SW480 (cell line): ENCODE data around the gene DYNC1LI1.

Source experiments
- DNase-seq: peaks from one replicate; pipeline ENCODE4 v3.0.0-alpha.2; 2016; ENCODE audit warnings: low spot score

The DYNC1LI1 gene

GRCh38 chr3:32570421-32571191 lies at the start of gene DYNC1LI1:
Gene DYNC1LI1, minus strand, starts transcription at chr3:32570858. Its CDS starts 88 bp downstream, at chr3:32570770.
- peak; percentile 90 for DNase-seq

DNA sequence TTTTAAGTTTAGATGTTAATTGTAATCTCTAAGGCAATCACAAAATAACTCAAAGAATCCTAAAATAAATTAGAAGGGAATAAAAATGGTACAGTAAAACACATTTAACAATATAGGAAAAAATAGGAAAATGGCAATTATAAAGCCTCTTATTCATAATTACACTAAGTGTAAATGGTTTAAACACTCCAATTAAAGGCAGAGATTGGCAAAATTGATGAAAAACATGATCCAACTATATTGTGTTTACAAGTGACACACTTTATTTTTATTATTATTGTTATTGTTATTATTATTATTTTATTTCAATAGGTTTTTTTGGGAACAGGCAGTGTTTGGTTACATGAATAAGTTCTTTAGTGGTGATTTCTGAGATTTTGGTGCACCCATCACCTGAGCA lies 48.7 kb upstream of the DYNC1LI1 start:
- no peak for DNase-seq

GRCh38 chr3:32616267-32616962 lies 45.8 kb upstream of the DYNC1LI1 start:
- DNase-seq = no peak

GRCh38 chr3:32614956-32615355 lies 44.3 kb upstream of the DYNC1LI1 start:
- no peak for DNase-seq

- no peak for DNase-seq
Measured at GRCh38 chr3:32613183-32613582, 42.5 kb upstream of the DYNC1LI1 start.

- no peak for DNase-seq
Measured at GRCh38 chr3:32612547-32612946, 41.9 kb upstream of the DYNC1LI1 start.

DNA sequence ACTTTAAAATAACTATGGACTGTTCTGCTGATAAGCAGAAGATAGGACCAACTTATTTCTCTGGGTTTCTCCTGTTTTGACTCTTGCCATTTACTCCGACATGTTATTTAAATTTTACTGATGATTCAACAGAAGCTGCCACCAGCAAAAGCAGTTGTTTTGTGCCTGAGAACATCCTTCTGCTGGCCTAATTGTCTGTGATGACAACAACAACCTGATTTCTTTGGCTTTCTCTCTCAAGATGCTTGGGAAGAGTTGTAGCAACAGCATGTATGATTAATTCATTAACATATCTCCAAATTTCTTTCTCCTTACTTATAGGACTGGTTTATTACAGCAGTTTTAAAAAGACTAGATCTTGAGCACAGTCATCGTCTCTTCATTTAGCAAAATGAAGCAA lies 36.9 kb upstream of the DYNC1LI1 start:
- no peak for DNase-seq

DNA sequence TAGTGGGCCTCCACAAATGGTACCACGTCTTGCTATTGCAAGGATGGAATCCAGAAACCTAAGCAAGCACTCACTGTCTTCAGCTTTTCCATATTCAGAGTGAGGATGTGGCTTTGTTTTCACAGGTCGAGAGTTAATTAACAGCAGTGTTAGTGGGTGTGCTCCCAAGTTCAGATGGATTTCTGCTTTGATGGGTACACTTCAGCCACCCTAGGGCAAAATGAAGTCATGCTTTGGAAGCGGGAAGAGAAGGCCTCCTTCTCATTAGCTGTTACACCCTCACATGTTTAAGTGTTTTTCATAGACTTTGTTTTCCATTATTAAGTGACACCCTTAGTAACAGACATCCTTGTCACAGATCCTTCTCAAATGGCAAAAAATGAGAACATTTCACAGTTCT lies 36.3 kb upstream of the DYNC1LI1 start:
- DNase-seq = no peak

GRCh38 chr3:32606277-32606676 lies 35.6 kb upstream of the DYNC1LI1 start:
- DNase-seq = no peak

DNA sequence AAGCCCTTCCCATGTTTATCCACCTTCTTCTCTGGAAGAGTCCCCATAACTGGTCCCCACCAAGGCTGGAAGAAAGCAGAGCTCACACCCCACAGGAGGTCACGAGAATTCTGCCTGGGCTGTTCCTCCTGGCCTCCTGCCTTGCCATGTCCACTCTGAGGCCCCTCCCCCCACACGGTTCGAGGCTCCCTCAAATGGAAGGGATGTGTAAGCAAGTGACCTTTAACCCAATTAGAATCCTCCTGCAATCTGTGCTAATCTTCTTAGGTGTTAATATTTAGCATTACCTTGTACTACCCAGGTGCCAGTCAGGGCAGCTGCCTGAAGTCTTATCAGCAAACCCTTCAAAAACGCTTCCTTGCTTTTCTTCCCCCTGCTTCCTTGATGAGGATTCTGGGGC lies 32.4 kb upstream of the DYNC1LI1 start:
- DNase-seq = no peak

DNA sequence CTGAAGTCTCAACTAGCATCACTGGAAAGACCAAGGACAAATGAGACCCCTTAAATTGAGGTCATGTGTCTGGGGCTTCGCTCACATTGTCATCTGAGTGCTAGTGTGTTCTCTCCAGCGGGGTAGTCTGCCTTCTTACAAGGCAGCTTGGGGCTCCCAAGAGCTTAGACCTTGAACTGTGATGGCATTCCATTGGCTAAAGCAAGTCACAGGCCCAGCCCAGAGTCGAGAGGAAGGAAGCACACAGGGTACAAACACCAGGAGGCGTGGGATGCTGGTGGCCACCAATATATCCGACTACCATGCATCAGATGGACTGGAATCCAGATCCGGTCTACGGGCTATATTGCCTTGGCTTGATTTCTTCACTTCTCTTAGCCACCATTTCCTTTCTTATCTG lies 31.5 kb upstream of the DYNC1LI1 start:
- DNase-seq = no peak

DNA sequence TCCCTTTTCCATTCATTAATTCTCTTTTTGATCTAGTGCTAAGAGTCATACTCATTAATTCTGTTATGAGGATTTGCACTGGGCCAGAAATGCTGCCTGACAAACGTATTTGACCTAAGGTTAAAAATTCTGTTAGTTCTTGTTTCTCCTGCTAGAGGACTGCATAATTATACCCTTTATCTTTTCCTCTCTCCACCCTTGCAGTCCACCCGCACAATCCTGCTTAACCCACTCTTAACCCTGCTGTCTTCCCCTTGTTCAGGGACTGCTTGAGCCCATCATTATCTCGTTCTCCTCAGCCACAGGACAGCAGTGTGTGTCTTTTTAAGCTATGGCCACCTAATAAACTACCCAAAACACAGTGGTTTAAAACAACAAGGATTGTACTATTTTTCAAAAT lies 31.1 kb upstream of the DYNC1LI1 start:
- no peak for DNase-seq

GRCh38 chr3:32597656-32598055 lies 27.0 kb upstream of the DYNC1LI1 start:
- DNase-seq = no peak

DNA sequence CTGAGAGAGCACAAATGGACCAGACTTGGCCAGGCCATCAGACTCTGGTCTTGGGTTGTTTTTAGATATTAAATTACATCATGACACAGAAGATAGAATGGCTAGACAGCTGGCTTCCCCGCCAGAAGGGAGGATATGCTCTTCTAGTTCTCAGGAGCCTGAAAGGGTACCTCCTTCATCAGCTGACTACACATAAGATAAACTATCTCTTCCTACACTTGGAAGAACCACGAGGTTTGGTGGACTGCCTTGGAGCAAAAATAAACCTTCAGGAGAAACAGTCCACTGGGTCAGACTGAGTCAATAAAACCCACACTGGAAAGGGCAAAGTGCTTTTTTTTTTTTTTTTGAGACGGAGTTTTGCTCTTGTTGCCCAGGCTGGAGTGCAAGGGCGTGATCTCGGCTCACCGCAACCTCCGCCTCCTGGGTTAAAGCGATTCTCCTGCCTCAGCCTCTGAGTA lies 26.3 kb upstream of the DYNC1LI1 start:
- DNase-seq = no peak

- DNase-seq = no peak
Measured at GRCh38 chr3:32596282-32596908, 25.7 kb upstream of the DYNC1LI1 start.

GRCh38 chr3:32595323-32595722 lies 24.7 kb upstream of the DYNC1LI1 start:
- no peak for DNase-seq

GRCh38 chr3:32593903-32594525 lies 23.4 kb upstream of the DYNC1LI1 start:
- no peak for DNase-seq

DNA sequence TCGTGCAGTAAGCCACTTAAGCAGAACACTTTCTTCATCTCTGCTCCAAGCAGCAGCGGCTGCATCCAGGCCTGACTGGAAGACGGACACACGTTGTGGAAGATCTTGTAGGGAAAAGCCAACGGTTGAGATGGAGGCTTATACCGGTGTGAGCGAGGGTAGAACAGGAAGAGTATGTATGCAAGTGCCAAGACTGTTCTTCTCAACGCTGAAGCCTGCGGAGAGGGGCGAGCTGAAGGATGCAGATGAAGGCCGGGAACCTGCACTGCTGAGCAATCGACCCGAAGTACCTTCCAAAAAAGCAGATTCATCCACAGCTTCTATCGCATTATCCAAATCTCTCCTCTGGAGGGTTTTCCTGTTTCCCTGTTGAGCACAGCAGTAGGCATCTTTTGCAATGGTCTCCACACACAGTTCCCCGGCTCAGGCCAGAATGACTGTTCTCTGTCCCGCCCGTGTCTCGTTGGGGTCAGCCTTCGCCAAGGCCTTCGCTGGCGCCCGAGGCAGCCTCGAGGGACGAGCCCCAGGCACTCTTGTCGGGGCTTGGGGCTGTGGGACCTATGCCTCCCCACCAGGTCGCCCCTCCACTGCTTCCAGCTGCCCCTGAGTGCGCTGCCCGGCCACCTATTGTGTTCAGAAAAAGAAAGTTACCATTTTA lies 22.2 kb upstream of the DYNC1LI1 start:
- no peak for DNase-seq

GRCh38 chr3:32592011-32592410 lies 21.4 kb upstream of the DYNC1LI1 start:
- DNase-seq = no peak

GRCh38 chr3:32591186-32591585 lies 20.5 kb upstream of the DYNC1LI1 start:
- no peak for DNase-seq

DNA sequence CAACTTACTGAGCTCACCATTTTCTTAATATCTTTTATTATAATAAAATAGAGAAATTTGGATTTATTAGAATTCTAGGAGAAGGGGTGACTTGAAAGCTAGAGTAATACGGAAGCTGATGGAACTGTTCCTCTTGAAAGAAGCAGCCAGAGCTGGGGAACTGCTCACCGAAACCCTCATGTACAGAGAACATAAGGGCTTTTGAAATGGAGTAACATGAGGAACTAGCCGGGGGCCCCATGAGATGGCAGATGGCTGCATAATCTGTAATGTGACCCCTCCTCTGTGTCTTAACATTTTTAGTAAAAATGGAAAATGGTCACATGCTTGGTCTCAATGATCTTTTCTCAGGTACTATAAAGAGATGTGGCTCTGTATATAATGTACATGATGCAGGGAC lies 15.7 kb upstream of the DYNC1LI1 start:
- no peak for DNase-seq

GRCh38 chr3:32584660-32585059 lies 14.0 kb upstream of the DYNC1LI1 start:
- DNase-seq = no peak
